GM12878 (cell line): ENCODE results near the gene GFOD2.

Experiments used
- ESRRA ChIP-seq: IDR thresholded peaks from 2 replicates; pipeline ENCODE4 v1.6.1; 2012; ENCODE audit warnings: mild to moderate bottlenecking, low read length, improper control_type of control experiment
- RAD21 ChIP-seq: IDR thresholded peaks from 2 replicates; pipeline ENCODE4 v1.6.1; 2011; ENCODE audit warnings: mild to moderate bottlenecking, low read depth, low read length, moderate library complexity; ENCODE audit not compliant: insufficient read depth
- SMC3 ChIP-seq: IDR thresholded peaks from 2 replicates; pipeline ENCODE4 v1.6.1; 2011; ENCODE audit warnings: low read length, improper control_type of control experiment, borderline replicate concordance
- USF2 ChIP-seq: IDR thresholded peaks from 2 replicates; pipeline ENCODE4 v1.6.1; 2011; ENCODE audit warnings: low read depth, low read length, improper control_type of control experiment, borderline replicate concordance
- YY1 ChIP-seq: IDR thresholded peaks from 2 replicates; pipeline ENCODE4 v1.6.1; 2011; ENCODE audit warnings: low read depth, mild to moderate bottlenecking, low read length
- ZBTB11 ChIP-seq: fragments of 450-650 bp; formaldehyde crosslinking; IDR thresholded peaks from 2 replicates; pipeline ENCODE4 v1.5.0; 2022; ENCODE audit warnings: mild to moderate bottlenecking, missing genetic modification characterization
- TF ChIP-seq, protein P1 (sequence below), 3 experiments: IDR thresholded peaks in 2 of 3; conservative IDR thresholded peaks in 1 of 3; 2 replicates each; pipeline ENCODE4 v1.5.1; 2011; ENCODE audit warnings: low read depth in 3 of 3, low read length in 3 of 3, mild to moderate bottlenecking in 3 of 3, control low read depth in 2 of 3, moderate library complexity in 2 of 3, inconsistent platforms in 1 of 3, mixed read lengths in 1 of 3; ENCODE audit not compliant: control insufficient read depth in 2 of 3, insufficient read depth in 1 of 3; ENCODE audit errors: extremely low read depth in 1 of 3

- TF ChIP-seq, protein P1, sequence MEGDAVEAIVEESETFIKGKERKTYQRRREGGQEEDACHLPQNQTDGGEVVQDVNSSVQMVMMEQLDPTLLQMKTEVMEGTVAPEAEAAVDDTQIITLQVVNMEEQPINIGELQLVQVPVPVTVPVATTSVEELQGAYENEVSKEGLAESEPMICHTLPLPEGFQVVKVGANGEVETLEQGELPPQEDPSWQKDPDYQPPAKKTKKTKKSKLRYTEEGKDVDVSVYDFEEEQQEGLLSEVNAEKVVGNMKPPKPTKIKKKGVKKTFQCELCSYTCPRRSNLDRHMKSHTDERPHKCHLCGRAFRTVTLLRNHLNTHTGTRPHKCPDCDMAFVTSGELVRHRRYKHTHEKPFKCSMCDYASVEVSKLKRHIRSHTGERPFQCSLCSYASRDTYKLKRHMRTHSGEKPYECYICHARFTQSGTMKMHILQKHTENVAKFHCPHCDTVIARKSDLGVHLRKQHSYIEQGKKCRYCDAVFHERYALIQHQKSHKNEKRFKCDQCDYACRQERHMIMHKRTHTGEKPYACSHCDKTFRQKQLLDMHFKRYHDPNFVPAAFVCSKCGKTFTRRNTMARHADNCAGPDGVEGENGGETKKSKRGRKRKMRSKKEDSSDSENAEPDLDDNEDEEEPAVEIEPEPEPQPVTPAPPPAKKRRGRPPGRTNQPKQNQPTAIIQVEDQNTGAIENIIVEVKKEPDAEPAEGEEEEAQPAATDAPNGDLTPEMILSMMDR (IDR thresholded peaks at IDR 0.05 in 2 of 3, conservative IDR thresholded peaks at IDR 0.05 in 1 of 3; ENCODE audit: control insufficient read depth in 2 of 3, extremely low read depth in 1 of 3, insufficient read depth in 1 of 3, low read depth in 3 of 3, low read length in 3 of 3): peak; percentile 35 to 47 (median 38); a peak in 5 of 6 replicates
- TF ChIP-seq USF2 (no peak), RAD21 (0 out of 2 replicates have a peak, but pooled peaks have one; percentile 10), ZBTB11 (no peak), SMC3 (no peak; the same call in 1 of the 2 replicates), YY1 (no peak), ESRRA (no peak)
Observed at GRCh38 chr16:67668495-67669157, 50.5 kb downstream of the GFOD2 start.
